SK-N-SH (cell line): ENCODE data around the gene FHOD3. TPM values are rescaled to one million over a fixed set of nuclear protein-coding genes. Genes with fewer than 3 reads are reported as not detected.

Source experiments
- CTCF ChIA-PET: fragments of 300-600, 350-600 bp; formaldehyde crosslinking; extraction: SDS; loops from one replicate; lab custom pipeline; 2021; lab: Yijun Ruan, JAX
- POLR2A ChIA-PET: fragments of 350-600 bp; sonication (Branson Sonifier 250); formaldehyde crosslinking; extraction: SDS; loops from one replicate; lab custom pipeline; 2020; ENCODE audit warnings: antibody characterized with exemption, inconsistent platforms; lab: Yijun Ruan, JAX
- DNase-seq: peaks from one replicate; pipeline ENCODE4 v3.0.0; 2012
- H2AFZ ChIP-seq: fragments of 200-600 bp; sonication (generic); 2 replicates; pipeline ENCODE4 v1.8.1; 2016; ENCODE audit warnings: antibody characterized with exemption, mild to moderate bottlenecking, low read depth
- H3F3A ChIP-seq: fragments of 200-600 bp; sonication (generic); replicated peaks from 2 replicates; pipeline ENCODE3; 2016; ENCODE audit warnings: antibody characterized with exemption, mild to moderate bottlenecking; ENCODE audit not compliant: insufficient read depth
- H3K27ac ChIP-seq, 2 experiments: fragments of 200-500 bp in 1 of 2; fragments of 200-600 bp in 1 of 2; sonication (Bioruptor generic) in 1 of 2; sonication (generic), shearing (Covaris generic) in 1 of 2; 2 replicates each; pipeline versions ENCODE4 v1.5.1 to v1.6.1; 2014 to 2016; ENCODE audit warnings: low read depth in 2 of 2, inconsistent platforms in 1 of 2, low read length in 1 of 2, mild to moderate bottlenecking in 1 of 2, mixed read lengths in 1 of 2
- H3K27me3 ChIP-seq: fragments of 200-600 bp; sonication (generic), shearing (Covaris generic); 2 replicates; pipeline ENCODE4 v1.6.1; 2016; ENCODE audit warnings: mixed run types; ENCODE audit not compliant: insufficient read depth
- H3K36me3 ChIP-seq, 2 experiments: fragments of 200-500 bp in 1 of 2; fragments of 200-600 bp in 1 of 2; sonication (Bioruptor generic) in 1 of 2; sonication (generic) in 1 of 2; replicated peaks in 1 of 2; 2 replicates each; pipeline versions ENCODE3 to v1.5.1; 2014 to 2016; ENCODE audit warnings: low read length in 1 of 2, mild to moderate bottlenecking in 1 of 2; ENCODE audit not compliant: insufficient read depth in 2 of 2, control insufficient read depth in 1 of 2
- H3K4me1 ChIP-seq, 2 experiments: fragments of 200-500 bp in 1 of 2; fragments of 200-600 bp in 1 of 2; sonication (Bioruptor generic) in 1 of 2; sonication (generic), shearing (Covaris generic) in 1 of 2; 2 replicates each; pipeline versions ENCODE4 v1.5.1 to v1.6.1; 2014 to 2016; ENCODE audit warnings: low read depth in 1 of 2, low read length in 1 of 2, mixed run types in 1 of 2; ENCODE audit not compliant: insufficient read depth in 2 of 2, control insufficient read depth in 1 of 2
- H3K4me2 ChIP-seq: fragments of 200-600 bp; sonication (generic), shearing (Covaris generic); 2 replicates; pipeline ENCODE4 v1.6.1; 2017; ENCODE audit warnings: mixed run types
- H3K4me3 ChIP-seq, 2 experiments: fragments of 200-500 bp in 1 of 2; fragments of 200-600 bp in 1 of 2; sonication (Bioruptor generic) in 1 of 2; sonication (generic), shearing (Covaris generic) in 1 of 2; 2 replicates each; pipeline versions ENCODE4 v1.5.1 to v1.8.1; 2014 to 2016; ENCODE audit warnings: low read depth in 2 of 2, inconsistent platforms in 1 of 2, low read length in 1 of 2, mild to moderate bottlenecking in 1 of 2, mixed read lengths in 1 of 2, moderate library complexity in 1 of 2
- H3K79me2 ChIP-seq: fragments of 200-600 bp; sonication (generic); 2 replicates; pipeline ENCODE4 v1.8.1; 2017; ENCODE audit warnings: mild to moderate bottlenecking; ENCODE audit not compliant: insufficient read depth
- H3K9ac ChIP-seq: fragments of 200-600 bp; sonication (generic); 2 replicates; pipeline ENCODE4 v1.6.1; 2017; ENCODE audit warnings: mixed run types
- H3K9me2 ChIP-seq: fragments of 200-600 bp; sonication (generic); 2 replicates; pipeline ENCODE4 v1.6.1; 2017; ENCODE audit warnings: mixed run types
- H3K9me3 ChIP-seq: fragments of 200-600 bp; sonication (generic); 2 replicates; pipeline ENCODE4 v1.6.1; 2017; ENCODE audit warnings: mixed run types, mild to moderate bottlenecking, moderate library complexity
- H4K20me1 ChIP-seq: fragments of 200-600 bp; sonication (generic); 2 replicates; pipeline ENCODE4 v1.6.1; 2017; ENCODE audit warnings: mild to moderate bottlenecking, mixed run types; ENCODE audit not compliant: insufficient read depth
- CHD2 ChIP-seq: fragments of 150-350 bp; IDR thresholded peaks from 2 replicates; pipeline ENCODE4 v1.6.1; 2018; ENCODE audit warnings: low read length; ENCODE audit not compliant: partially characterized antibody
- ELF1 ChIP-seq: IDR thresholded peaks from 2 replicates; pipeline ENCODE4 v1.4.0; 2012
- EP300 ChIP-seq, 2 experiments: IDR thresholded peaks; 2 replicates each; pipeline versions ENCODE4 v1.4.0 to v1.6.1; 2012; ENCODE audit warnings: borderline replicate concordance in 1 of 2, low read depth in 1 of 2, low read length in 1 of 2
- EZH2phosphoT487 ChIP-seq: fragments of 200-600 bp; sonication (generic); IDR thresholded peaks from 2 replicates; pipeline ENCODE4 v1.6.1; 2017; ENCODE audit warnings: low read depth, mixed run types, mild to moderate bottlenecking, antibody characterized with exemption, moderate library complexity, borderline replicate concordance
- FOXM1 ChIP-seq: IDR thresholded peaks from 2 replicates; pipeline ENCODE4 v1.4.0; 2012; ENCODE audit warnings: low read depth, mild to moderate bottlenecking
- GABPA ChIP-seq: IDR thresholded peaks from 2 replicates; pipeline ENCODE4 v1.4.0; 2012; ENCODE audit warnings: low read depth, mild to moderate bottlenecking
- IRF3 ChIP-seq: fragments of 150-350 bp; IDR thresholded peaks from 2 replicates; pipeline ENCODE4 v1.6.1; 2016; ENCODE audit warnings: mild to moderate bottlenecking, low read depth, low read length
- JUND ChIP-seq: IDR thresholded peaks from 2 replicates; pipeline ENCODE4 v1.4.0; 2012
- MAX ChIP-seq: IDR thresholded peaks from 2 replicates; pipeline ENCODE4 v1.4.0; 2012; ENCODE audit warnings: low read depth
- MEF2A ChIP-seq: IDR thresholded peaks from 2 replicates; pipeline ENCODE4 v1.4.0; 2012; ENCODE audit warnings: low read depth, borderline replicate concordance
- MXI1 ChIP-seq: IDR thresholded peaks from 2 replicates; pipeline ENCODE4 v1.6.1; 2012; ENCODE audit warnings: mild to moderate bottlenecking, low read depth, low read length, improper control_type of control experiment
- NFIC ChIP-seq: IDR thresholded peaks from 2 replicates; pipeline ENCODE4 v1.4.0; 2012; ENCODE audit warnings: borderline replicate concordance
- PBX3 ChIP-seq: IDR thresholded peaks from 2 replicates; pipeline ENCODE4; 2012
- RAD21 ChIP-seq: IDR thresholded peaks from 2 replicates; pipeline ENCODE4 v1.6.1; 2012; ENCODE audit warnings: mild to moderate bottlenecking, low read length
- RFX5 ChIP-seq: IDR thresholded peaks from 2 replicates; pipeline ENCODE4 v1.6.1; 2012; ENCODE audit warnings: mild to moderate bottlenecking, improper control_type of control experiment, low read length
- RXRA ChIP-seq: IDR thresholded peaks from 2 replicates; pipeline ENCODE4 v1.4.0; 2012; ENCODE audit warnings: low read depth, mild to moderate bottlenecking, borderline replicate concordance
- TCF12 ChIP-seq: IDR thresholded peaks from 2 replicates; pipeline ENCODE4 v1.4.0; 2012
- USF2 ChIP-seq: fragments of 150-350 bp; IDR thresholded peaks from 2 replicates; pipeline ENCODE4 v1.6.1; 2017; ENCODE audit warnings: antibody characterized with exemption, low read length, low read depth, borderline replicate concordance
- YY1 ChIP-seq: IDR thresholded peaks from 2 replicates; pipeline ENCODE4 v1.4.0; 2012; ENCODE audit warnings: low read depth, mild to moderate bottlenecking
- whole genome bisulfite sequencing: methylation state at CpG from one replicate; pipeline ENCODE4 v1.1.6; 2017; ENCODE audit warnings: low lambda C conversion rate; 5-methylcytosine and 5-hydroxymethylcytosine counted together
- polyA plus RNA-seq, 3 experiments: library from polyadenylated mRNA; depleted of rRNA; stranded (reverse); fragments of >200 nt; gene quantifications; 2 replicates each; pipeline ENCODE4 v1.2.3, GENCODE V29; 2012

Gene FHOD3
- polyA plus RNA-seq, 1 of the 3 experiments (the other 2 are of a cell fraction): 10.9 TPM

- no peaks in the 10 kb centered on the region for H3F3A ChIP-seq
- ChIA-PET CTCF (no interaction called here), POLR2A (no interaction called here)
- no peaks in the 10 kb centered on the region for H4K20me1 ChIP-seq
- no peak for DNase-seq
- no peaks in the 10 kb centered on the region for H3K9me3 ChIP-seq
- no peak overlapping the region for H3K4me3 ChIP-seq
- WGBS: 76% methylated on average over 4 of the region's 4 CpGs
- no peak overlapping the region for H2AFZ ChIP-seq
- no peak overlapping the region for H3K9ac ChIP-seq
- TF ChIP-seq USF2 (no peak), MXI1 (no peak), YY1 (no peak), MAX (no peak), PBX3 (no peak), RFX5 (no peak), RXRA (no peak), EZH2phosphoT487 (no peak)
- H3K4me1 ChIP-seq: no peaks in the 10 kb centered on the region
- H3K27me3 ChIP-seq: no peaks in the 10 kb centered on the region
- H3K4me2 ChIP-seq: no peak overlapping the region
- H3K79me2 ChIP-seq: no peaks in the 10 kb centered on the region
- H3K9me2 ChIP-seq: no peaks in the 10 kb centered on the region
- H3K36me3 ChIP-seq: no peaks in the 10 kb centered on the region
- no peak overlapping the region for H3K27ac ChIP-seq
Observed at GRCh38 chr18:36269157-36269556, 28.4 kb upstream of the FHOD3 start.

- POLR2A ChIA-PET: no interaction called here
- no peaks in the 10 kb centered on the region for H4K20me1 ChIP-seq
- H3F3A ChIP-seq: no peaks in the 10 kb centered on the region
- no peak overlapping the region for H3K4me2 ChIP-seq
- CTCF ChIA-PET: interaction anchor here (1.2 kb wide), 1 partner anchor 13 kb away, joined by 4 read pairs; no protein-coding TSS in a partner anchor
- H3K36me3 ChIP-seq: no peaks in the 10 kb centered on the region
- no peak overlapping the region for H3K27ac ChIP-seq
- H3K27me3 ChIP-seq: no peaks in the 10 kb centered on the region
- no peak overlapping the region for H2AFZ ChIP-seq
- H3K4me3 ChIP-seq: no peak overlapping the region
- H3K9me3 ChIP-seq: no peaks in the 10 kb centered on the region
- H3K79me2 ChIP-seq: no peaks in the 10 kb centered on the region
- DNase-seq: no peak
- no peaks in the 10 kb centered on the region for H3K9me2 ChIP-seq
- no peak overlapping the region for H3K9ac ChIP-seq
- TF ChIP-seq CHD2 (no peak), PBX3 (no peak), IRF3 (no peak), ELF1 (no peak), MXI1 (no peak), YY1 (no peak), MEF2A (no peak), RAD21 (no peak), GABPA (no peak), TCF12 (no peak), EZH2phosphoT487 (no peak), JUND (no peak), EP300 (IDR thresholded peaks at IDR 0.05; ENCODE audit: borderline replicate concordance in 1 of 2, low read depth in 1 of 2, low read length in 1 of 2) (no peak), RXRA (no peak), FOXM1 (no peak), NFIC (no peak)
- TF ChIP-seq, all 33 proteins: peak for 0
- H3K4me1 ChIP-seq: no peaks in the 10 kb centered on the region
Observed at GRCh38 chr18:36271153-36271552, 26.4 kb upstream of the FHOD3 start.
